Effector memory CD4-positive, alpha-beta T cell (primary cell): ENCODE data around the gene DNAH11.

Experiments
- DNase-seq, 3 donors: peaks; one replicate each; pipeline ENCODE4 v3.0.0-alpha.2; 2020
- H3K27ac ChIP-seq: 2 replicates; pipeline ENCODE4 v1.7.0; 2013; ENCODE audit warnings: mild to moderate bottlenecking, low read length, moderate library complexity; ENCODE audit not compliant: insufficient read depth, poor library complexity, severe bottlenecking
- H3K27me3 ChIP-seq: replicated peaks from 2 replicates; pipeline ENCODE4 v1.7.0; 2013; ENCODE audit warnings: mild to moderate bottlenecking, low read length; ENCODE audit not compliant: insufficient read depth, control insufficient read depth, poor library complexity, severe bottlenecking
- H3K36me3 ChIP-seq: 2 replicates; pipeline ENCODE4 v1.7.0; 2013; ENCODE audit warnings: mild to moderate bottlenecking, low read length, moderate library complexity; ENCODE audit not compliant: control insufficient read depth, insufficient read depth
- H3K4me1 ChIP-seq: 2 replicates; pipeline ENCODE4 v1.7.0; 2013; ENCODE audit warnings: low read length, mild to moderate bottlenecking; ENCODE audit not compliant: control insufficient read depth, insufficient read depth, poor library complexity, severe bottlenecking
- H3K4me3 ChIP-seq: 2 replicates; pipeline ENCODE4 v1.7.0; 2013; ENCODE audit warnings: low read length, low read depth, mild to moderate bottlenecking; ENCODE audit not compliant: insufficient read depth, poor library complexity, severe bottlenecking
- H3K9me3 ChIP-seq: 2 replicates; pipeline ENCODE4 v1.7.0; 2013; ENCODE audit warnings: mild to moderate bottlenecking, low read length, moderate library complexity; ENCODE audit not compliant: control insufficient read depth

DNAH11 gene

GRCh38 chr7:21943436-21943835 is 400.6 kb downstream of the DNAH11 start:
- Histone ChIP-seq H3K27me3 (no peaks in the 10 kb centered on the region), H3K36me3 (no peaks in the 10 kb centered on the region), H3K9me3 (no peaks in the 10 kb centered on the region), H3K27ac (no peak overlapping the region), H3K4me3 (no peak overlapping the region), H3K4me1 (peaks cover 9% of the 10 kb centered on the region)
- no peak for DNase-seq

- Histone ChIP-seq H3K36me3 (no peaks in the 10 kb centered on the region), H3K4me1 (peaks cover 9% of the 10 kb centered on the region), H3K27me3 (no peaks in the 10 kb centered on the region), H3K4me3 (peak overlapping the region; percentile 48), H3K9me3 (no peaks in the 10 kb centered on the region), H3K27ac (no peak overlapping the region)
- no peak for DNase-seq
Observed at GRCh38 chr7:21944616-21945453, 402.0 kb downstream of the DNAH11 start.

GRCh38 chr7:21945454-21946221 is 402.8 kb downstream of the DNAH11 start, which contains the start of gene CDCA7L:
CDCA7L (minus strand) TSS chr7:21945899; CDS start chr7:21945804, 95 bp downstream.
- H3K9me3 ChIP-seq: no peaks in the 10 kb centered on the region
- peak within 1 kb of the TSS; percentile 48 for H3K4me3 ChIP-seq
- no peaks in the 10 kb centered on the region for H3K27me3 ChIP-seq
- peak in 1 of 3 donors; percentile 3 for DNase-seq
- H3K36me3 ChIP-seq: no peaks in the 10 kb centered on the region
- H3K4me1 ChIP-seq: peaks cover 9% of the 10 kb centered on the region
- H3K27ac ChIP-seq: no peak within 1 kb of the TSS

- H3K9me3 ChIP-seq: no peaks in the 10 kb centered on the region
- peak overlapping the region; percentile 48 for H3K4me3 ChIP-seq
- H3K27ac ChIP-seq: no peak overlapping the region
- H3K27me3 ChIP-seq: no peaks in the 10 kb centered on the region
- H3K4me1 ChIP-seq: peaks cover 9% of the 10 kb centered on the region
- no peak for DNase-seq
- H3K36me3 ChIP-seq: no peaks in the 10 kb centered on the region
Observed at GRCh38 chr7:21946222-21946709, 403.4 kb downstream of the DNAH11 start.

- Histone ChIP-seq H3K4me3 (no peak overlapping the region), H3K27ac (no peak overlapping the region), H3K4me1 (peaks cover 9% of the 10 kb centered on the region)
Observed at GRCh38 chr7:21947056-21947455, 404.2 kb downstream of the DNAH11 start.

GRCh38 chr7:21947946-21948345 is 405.1 kb downstream of the DNAH11 start:
- Histone ChIP-seq H3K27me3 (no peaks in the 10 kb centered on the region), H3K4me3 (no peak overlapping the region), H3K4me1 (peaks cover 9% of the 10 kb centered on the region), H3K9me3 (no peaks in the 10 kb centered on the region), H3K27ac (no peak overlapping the region), H3K36me3 (no peaks in the 10 kb centered on the region)
- DNase-seq: no peak

More at GRCh38 chr7:21947056-21947455, 404.2 kb downstream of the DNAH11 start:
- Histone ChIP-seq H3K36me3 (no peaks in the 10 kb centered on the region), H3K27me3 (no peaks in the 10 kb centered on the region), H3K9me3 (no peaks in the 10 kb centered on the region)
- no peak for DNase-seq

- DNase-seq: no peak
- H3K4me1 ChIP-seq: peaks cover 9% of the 10 kb centered on the region
Observed at GRCh38 chr7:21948364-21948763, 405.5 kb downstream of the DNAH11 start.

GRCh38 chr7:21948887-21949540 is 406.2 kb downstream of the DNAH11 start:
- Histone ChIP-seq H3K9me3 (no peaks in the 10 kb centered on the region), H3K27ac (no peak overlapping the region), H3K4me3 (no peak overlapping the region), H3K27me3 (no peaks in the 10 kb centered on the region), H3K36me3 (no peaks in the 10 kb centered on the region), H3K4me1 (peaks cover 8% of the 10 kb centered on the region)
- DNase-seq: no peak

More at GRCh38 chr7:21948364-21948763, 405.5 kb downstream of the DNAH11 start:
- no peaks in the 10 kb centered on the region for H3K27me3 ChIP-seq
- H3K36me3 ChIP-seq: no peaks in the 10 kb centered on the region
- H3K27ac ChIP-seq: no peak overlapping the region
- no peaks in the 10 kb centered on the region for H3K9me3 ChIP-seq
- no peak overlapping the region for H3K4me3 ChIP-seq
